Nephron progenitor cell (in vitro differentiated cells): ENCODE data around the gene ALOXE3.

Source experiments
- DNase-seq: peaks from one replicate; pipeline ENCODE4 v3.0.0; 2021
- H3K27ac Mint-ChIP-seq: 2 replicates; pipeline ENCODE4 v1.8.0; 2021; ENCODE audit warnings: mild to moderate bottlenecking, moderate library complexity, mixed read lengths
- H3K27me3 Mint-ChIP-seq: 2 replicates; pipeline ENCODE4 v1.8.0; 2021; ENCODE audit warnings: mild to moderate bottlenecking, low read depth, mixed read lengths; ENCODE audit not compliant: poor library complexity
- H3K36me3 Mint-ChIP-seq: 2 replicates; pipeline ENCODE4 v1.8.0; 2021; ENCODE audit warnings: low read depth, mixed read lengths
- H3K4me1 Mint-ChIP-seq: 2 replicates; pipeline ENCODE4 v1.8.0; 2021; ENCODE audit warnings: mixed read lengths
- H3K4me3 Mint-ChIP-seq: 2 replicates; pipeline ENCODE4 v1.8.0; 2021; ENCODE audit warnings: mild to moderate bottlenecking, moderate library complexity, mixed read lengths
- H3K9me3 Mint-ChIP-seq: 2 replicates; pipeline ENCODE4 v1.8.0; 2021; ENCODE audit warnings: mild to moderate bottlenecking, moderate library complexity, mixed read lengths
- TF ChIP-seq, protein P1 (sequence below): fragments of 200-600 bp; sonication (generic); IDR thresholded peaks from 2 replicates; pipeline ENCODE4 v1.5.0; 2021; ENCODE audit warnings: antibody characterized with exemption

Gene ALOXE3

DNA sequence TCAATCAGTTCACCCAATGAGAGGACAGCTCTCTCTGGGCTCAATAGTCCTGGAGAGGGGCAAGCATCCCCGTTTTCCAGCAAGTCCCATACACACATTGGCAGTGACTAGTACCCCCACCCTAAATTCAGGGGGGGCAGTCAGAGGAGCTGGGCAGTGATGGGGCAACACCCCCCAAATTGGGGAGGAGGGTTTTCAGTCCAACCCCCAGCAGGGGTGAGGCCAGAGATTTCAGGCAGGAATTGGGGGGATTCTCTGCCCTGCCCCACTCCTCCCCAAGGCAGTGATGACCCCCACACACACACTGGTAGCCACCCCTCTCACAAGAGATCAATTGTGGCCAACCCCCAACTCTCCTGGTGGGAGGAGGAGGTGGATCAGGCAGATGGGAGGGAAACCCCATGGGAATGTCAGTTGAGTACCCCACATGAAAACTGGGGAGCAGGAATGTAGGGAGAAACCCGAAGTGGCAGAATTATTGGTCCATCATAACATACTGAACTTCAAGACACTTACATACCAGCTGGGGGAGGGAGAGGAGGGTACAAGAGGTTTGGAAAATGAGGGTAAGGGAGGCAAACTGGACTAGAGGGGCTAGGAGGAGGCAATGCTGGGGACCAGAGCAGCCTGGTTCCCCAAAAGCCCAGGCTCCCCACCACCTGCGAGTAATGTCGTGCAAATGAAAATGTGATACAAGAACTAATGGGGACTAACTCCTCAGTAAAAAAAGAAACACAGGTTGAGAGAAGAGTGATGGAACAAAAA lies 41.3 kb upstream of the ALOXE3 start:
- TF ChIP-seq, protein P1, sequence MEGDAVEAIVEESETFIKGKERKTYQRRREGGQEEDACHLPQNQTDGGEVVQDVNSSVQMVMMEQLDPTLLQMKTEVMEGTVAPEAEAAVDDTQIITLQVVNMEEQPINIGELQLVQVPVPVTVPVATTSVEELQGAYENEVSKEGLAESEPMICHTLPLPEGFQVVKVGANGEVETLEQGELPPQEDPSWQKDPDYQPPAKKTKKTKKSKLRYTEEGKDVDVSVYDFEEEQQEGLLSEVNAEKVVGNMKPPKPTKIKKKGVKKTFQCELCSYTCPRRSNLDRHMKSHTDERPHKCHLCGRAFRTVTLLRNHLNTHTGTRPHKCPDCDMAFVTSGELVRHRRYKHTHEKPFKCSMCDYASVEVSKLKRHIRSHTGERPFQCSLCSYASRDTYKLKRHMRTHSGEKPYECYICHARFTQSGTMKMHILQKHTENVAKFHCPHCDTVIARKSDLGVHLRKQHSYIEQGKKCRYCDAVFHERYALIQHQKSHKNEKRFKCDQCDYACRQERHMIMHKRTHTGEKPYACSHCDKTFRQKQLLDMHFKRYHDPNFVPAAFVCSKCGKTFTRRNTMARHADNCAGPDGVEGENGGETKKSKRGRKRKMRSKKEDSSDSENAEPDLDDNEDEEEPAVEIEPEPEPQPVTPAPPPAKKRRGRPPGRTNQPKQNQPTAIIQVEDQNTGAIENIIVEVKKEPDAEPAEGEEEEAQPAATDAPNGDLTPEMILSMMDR = no peak
- Mint-ChIP-seq H3K4me3 (peak overlapping the region; percentile 62), H3K36me3 (peaks cover 11% of the 10 kb centered on the region), H3K4me1 (peaks cover 39% of the 10 kb centered on the region), H3K27me3 (peaks cover 2% of the 10 kb centered on the region), H3K27ac (peak overlapping the region; percentile 95), H3K9me3 (no peaks in the 10 kb centered on the region)
- no peak for DNase-seq

GRCh38 chr17:8159032-8159400 lies 40.7 kb upstream of the ALOXE3 start:
- TF ChIP-seq, protein P1 = no peak
- Mint-ChIP-seq H3K36me3 (peaks cover 11% of the 10 kb centered on the region), H3K9me3 (no peaks in the 10 kb centered on the region), H3K4me1 (peaks cover 33% of the 10 kb centered on the region), H3K27ac (no peak overlapping the region), H3K27me3 (peaks cover 2% of the 10 kb centered on the region), H3K4me3 (no peak overlapping the region)
- DNase-seq = no peak

DNA sequence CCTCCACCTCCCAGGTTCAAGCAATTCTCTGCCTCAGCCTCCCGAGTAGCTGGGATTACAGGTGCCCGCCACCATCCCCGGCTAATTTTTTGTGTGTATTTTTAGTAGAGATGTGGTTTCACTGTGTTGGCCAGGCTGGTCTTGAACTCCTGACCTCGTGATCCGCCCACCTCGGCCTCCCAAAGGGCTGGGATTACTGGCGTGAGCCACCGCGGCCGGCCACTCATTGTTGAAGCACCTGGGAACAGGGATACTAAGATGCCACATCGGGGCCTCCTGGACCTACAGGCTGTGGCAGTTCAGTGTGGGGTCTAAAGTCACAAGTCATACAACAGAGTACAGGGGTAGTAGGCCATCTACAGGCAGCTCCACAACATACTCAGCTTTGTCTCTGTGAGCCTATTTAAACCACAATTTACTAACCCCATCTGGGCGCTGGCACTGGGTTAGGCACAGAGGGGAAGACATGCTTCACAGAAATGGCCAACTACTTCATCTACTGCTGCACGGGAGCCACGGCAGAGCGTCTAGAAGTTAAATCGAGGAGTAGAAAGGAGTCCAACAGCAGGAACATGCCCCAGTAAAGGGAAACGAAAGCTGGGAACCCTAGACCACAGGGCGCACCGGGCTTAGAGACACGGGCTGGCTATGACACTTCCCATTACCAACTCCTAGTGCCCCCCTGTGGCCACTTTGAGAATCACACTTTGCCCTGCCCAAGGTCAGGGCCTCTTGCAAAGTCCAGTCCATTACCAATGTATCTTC lies 40.1 kb upstream of the ALOXE3 start:
- no peaks in the 10 kb centered on the region for H3K9me3 Mint-ChIP-seq
- no peak overlapping the region for H3K4me3 Mint-ChIP-seq
- peaks cover 11% of the 10 kb centered on the region for H3K36me3 Mint-ChIP-seq
- H3K27ac Mint-ChIP-seq = no peak overlapping the region
- TF ChIP-seq, protein P1 = peak; percentile 90
- H3K27me3 Mint-ChIP-seq = peaks cover 2% of the 10 kb centered on the region
- peaks cover 27% of the 10 kb centered on the region for H3K4me1 Mint-ChIP-seq
- DNase-seq = peak; percentile 95

GRCh38 chr17:8156246-8156992 lies 38.1 kb upstream of the ALOXE3 start:
- DNase-seq = peak; percentile 99
- Mint-ChIP-seq H3K27me3 (peaks cover 2% of the 10 kb centered on the region), H3K4me3 (no peak overlapping the region), H3K36me3 (peaks cover 11% of the 10 kb centered on the region), H3K9me3 (no peaks in the 10 kb centered on the region), H3K4me1 (peaks cover 23% of the 10 kb centered on the region), H3K27ac (no peak overlapping the region)
- TF ChIP-seq, protein P1 = no peak

DNA sequence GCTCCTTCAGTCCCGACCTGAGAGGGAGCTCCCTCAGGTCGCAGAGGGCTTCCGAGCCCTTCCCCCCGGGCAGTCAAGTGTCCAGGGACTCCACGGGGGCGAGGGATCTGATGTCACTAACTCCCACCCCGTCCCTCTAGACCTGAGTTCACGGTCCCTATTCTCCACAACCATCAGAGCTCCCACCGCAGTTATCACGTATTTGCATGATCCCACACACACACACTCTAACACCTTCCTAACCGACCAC lies 37.6 kb upstream of the ALOXE3 start:
- peaks cover 2% of the 10 kb centered on the region for H3K27me3 Mint-ChIP-seq
- no peak overlapping the region for H3K27ac Mint-ChIP-seq
- H3K4me3 Mint-ChIP-seq = no peak overlapping the region
- DNase-seq = peak; percentile 49
- H3K36me3 Mint-ChIP-seq = peaks cover 11% of the 10 kb centered on the region
- no peaks in the 10 kb centered on the region for H3K9me3 Mint-ChIP-seq
- H3K4me1 Mint-ChIP-seq = peaks cover 19% of the 10 kb centered on the region
- TF ChIP-seq, protein P1 = no peak
